Activated T-cell treated with anti-CD3 and anti-CD28 coated beads for 24 hours (primary cell): ENCODE measurements around the gene ANKRD26.

ENCODE experiments used
- DNase-seq: peaks from one replicate; pipeline ENCODE4 v3.0.0-alpha.2; 2020; ENCODE audit warnings: low read depth

The ANKRD26 gene

DNA sequence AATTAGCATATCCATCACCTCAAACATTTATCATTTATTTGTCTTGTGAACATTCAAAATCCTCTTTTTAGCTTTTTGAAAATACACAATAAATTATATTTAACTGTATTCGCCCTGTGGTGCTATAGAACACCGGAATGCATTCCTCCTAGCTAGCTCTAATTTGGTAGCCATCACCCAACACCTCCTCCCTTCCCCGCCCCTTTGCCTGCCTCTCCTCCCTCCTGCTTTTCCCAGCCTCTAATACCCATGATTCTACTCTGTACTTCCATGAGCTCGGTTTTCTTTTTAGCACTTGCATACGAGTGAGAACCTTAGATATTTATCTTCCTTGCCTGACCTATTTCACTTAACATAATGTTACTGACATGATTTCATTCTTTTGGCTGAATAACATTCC is 80.1 kb downstream of the ANKRD26 start:
- no peak for DNase-seq

DNA sequence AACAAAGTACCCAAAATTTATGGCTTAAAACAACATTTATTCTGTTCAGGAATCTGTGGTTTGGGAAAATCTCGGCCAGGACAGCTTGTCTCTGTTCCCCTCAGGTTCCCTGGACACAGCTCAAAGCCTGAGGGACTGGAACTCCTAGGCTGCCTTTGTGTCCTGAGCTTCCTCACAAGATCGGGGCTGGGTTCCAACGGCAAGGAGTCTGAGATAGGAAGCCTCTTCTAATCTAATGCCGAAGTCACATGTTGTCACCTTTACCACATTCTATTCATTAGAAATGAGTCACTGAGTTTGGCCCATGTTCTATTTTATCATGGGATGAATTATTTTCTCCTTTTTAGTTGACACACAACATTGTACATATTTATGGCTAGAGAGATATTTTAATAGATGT is 80.5 kb downstream of the ANKRD26 start:
- DNase-seq = no peak

DNA sequence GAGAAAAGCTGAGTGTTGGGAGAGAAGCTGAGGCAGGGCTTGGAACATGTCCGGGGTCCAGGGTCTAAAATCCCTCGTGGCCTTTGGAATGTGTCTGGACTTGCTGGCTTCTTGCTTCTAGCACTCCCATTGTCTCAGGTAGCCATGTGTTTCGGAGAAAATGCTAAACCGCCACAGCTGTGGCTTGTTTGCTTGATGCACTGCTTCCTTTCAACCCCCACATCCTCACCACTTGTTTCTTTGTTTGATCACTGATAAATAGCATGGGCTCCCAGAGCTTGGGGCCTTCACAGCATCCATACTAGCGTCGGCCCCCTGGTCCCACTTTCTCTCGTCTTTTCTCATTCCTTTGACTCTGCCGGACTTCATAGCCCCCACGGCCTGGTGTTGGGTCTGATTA is 102.7 kb downstream of the ANKRD26 start:
- DNase-seq = no peak

DNA sequence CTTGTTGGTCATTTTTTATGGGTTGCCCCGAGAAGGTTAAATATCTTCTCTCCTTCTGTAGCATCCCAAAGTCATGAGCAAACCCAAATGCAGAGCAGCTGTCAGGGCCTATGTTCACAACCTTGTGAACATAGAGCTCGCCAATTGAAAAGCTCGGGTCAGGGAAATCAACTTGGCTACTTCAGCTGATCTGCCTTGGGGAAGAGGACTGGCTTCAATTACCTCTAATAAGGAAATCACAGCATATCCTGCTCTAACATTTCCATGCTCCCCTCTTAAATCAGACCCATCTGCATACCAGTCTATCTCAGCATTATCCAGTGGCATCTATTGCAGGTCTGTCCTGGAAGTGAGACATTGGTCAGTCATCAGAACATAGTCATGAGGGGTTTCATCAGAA is 105.6 kb downstream of the ANKRD26 start:
- DNase-seq = no peak

DNA sequence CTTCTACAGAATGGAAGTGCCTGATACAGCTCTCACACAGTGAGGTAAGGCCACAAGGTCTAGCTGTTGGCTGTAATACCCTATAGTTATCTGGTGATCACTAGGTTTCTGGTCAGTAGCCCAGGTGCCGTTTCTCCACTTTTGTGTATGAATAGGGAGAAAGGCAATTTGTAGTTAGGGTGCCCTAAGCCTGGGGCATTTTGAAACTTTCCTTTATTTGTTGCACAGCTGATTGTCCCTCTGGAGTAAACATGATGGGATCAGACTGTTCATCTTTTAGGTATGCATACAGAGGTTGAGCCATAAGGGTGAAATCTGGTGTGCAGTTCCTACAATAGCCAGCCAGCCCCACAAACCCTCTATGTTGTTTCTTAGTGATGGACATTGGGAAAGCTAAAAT is 112.4 kb downstream of the ANKRD26 start:
- no peak for DNase-seq

DNA sequence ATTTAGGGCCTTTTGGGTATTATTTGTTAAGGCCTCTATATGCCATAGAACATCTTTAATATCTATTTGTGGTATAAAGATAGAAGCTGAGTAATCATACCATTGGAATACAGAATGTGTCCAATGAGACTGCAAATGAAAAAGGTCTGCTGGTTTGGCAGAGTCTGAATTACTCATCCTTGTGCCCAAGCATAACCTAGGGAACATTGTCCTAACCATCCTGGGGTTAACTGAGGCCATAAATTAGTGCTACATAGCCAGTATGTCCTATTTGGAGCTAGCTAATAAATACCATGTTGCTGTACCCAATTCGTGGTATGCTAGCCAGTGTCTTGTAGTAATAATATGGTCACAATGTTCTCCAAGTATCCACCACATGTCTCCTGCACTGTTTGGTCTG is 117.1 kb downstream of the ANKRD26 start:
- DNase-seq = no peak

DNA sequence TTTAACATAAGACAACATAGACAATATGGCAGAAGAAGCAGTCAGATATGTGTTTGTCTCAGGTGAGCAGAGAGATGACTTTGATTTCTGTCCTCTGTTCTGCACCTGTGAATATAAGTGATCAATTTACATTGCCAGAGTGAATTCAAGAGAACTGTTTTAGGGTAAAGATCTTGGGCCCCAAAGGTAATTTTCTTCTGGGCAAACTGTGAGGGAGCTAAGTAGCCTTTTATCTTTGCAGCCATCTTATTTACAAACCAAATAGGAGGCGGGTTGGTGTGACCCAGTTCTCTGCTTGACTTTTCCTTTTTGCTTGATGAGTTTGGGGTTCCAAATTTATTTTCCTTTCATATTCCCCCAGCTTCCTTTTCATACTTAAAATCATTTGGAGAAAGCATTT is 118.2 kb downstream of the ANKRD26 start:
- no peak for DNase-seq

DNA sequence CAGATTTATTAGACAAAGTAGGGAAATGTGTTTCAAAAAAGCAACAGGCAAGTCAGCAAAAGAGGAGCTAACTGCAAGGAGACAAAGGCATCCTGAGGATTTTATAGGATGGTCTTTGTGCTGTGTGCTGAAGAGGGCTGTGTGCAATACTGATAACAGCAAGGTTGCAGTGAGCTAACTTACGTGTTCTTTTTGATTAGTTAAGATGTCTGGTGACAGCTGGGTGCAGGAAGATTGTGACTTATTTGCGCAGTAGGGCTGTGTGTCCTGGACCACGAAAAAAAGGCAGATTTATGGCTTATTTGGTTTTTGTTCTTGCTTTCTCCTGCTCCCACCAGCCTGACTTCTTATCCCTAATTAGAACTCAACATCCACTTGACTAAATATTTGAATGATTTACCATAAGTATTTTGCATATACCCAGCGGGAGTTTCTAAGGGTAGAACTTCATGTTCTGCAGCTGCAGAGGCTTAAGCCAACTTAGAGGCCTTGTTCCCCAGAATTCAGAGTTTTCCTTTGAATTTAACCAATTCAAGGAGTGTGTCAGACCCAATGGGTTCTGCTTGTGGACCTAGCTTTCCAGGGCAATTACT is 119.0 kb downstream of the ANKRD26 start:
- no peak for DNase-seq

DNA sequence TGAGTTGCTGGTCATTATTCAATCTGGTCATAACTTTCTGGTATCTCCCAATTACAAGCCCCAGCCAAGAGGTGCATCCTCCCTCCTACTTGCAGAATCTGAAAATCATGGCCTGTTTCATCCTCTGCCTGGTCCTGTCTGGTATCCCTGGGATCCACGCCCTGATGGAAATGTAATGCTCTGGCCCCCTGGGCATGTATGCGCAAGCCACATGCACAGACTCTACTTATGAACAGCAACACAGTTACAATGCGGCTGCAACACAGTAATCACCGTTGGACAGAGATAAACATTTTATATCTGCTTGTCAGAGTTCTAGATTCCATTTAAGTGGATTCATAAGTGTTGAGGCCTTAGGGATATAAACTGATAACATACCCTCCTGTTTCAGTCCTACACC is 121.8 kb downstream of the ANKRD26 start:
- DNase-seq = no peak

DNA sequence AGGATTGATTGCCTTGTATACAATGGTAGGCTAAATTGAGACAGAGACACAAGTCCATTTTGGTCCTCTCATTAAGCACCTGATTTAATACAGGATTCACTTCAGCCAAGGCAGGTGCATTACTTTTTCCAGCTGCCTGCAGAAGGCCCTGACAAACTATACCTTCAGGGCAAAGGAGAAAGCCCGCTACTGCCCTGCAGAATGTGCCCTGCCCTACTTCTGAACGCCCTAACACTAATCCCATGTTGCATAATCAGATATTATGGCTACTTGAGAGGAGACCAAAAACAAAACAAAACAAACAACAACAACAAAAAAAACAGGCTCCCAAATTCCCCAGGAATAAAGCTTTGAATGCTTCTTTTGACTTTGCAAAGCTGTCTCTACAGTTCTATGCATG is 122.7 kb downstream of the ANKRD26 start:
- DNase-seq = no peak

DNA sequence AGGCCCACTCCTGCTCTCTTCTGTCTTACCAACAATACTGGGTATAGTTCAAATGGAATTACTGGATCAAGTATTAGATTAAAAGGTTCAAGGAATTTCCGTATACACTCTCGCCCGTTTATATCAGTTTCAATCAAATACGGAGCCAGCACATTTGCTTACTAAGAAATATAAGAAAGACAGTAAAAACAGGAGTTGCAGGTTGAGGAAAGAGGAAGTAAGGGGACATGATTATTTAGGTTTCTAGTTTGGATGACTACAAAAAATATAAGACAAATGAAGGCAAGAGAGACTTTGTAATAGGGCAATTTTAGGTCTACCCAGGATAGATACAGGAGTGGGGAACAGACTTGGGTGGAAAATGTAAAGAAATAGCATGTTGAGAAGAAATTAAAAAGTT is 129.6 kb downstream of the ANKRD26 start:
- no peak for DNase-seq

DNA sequence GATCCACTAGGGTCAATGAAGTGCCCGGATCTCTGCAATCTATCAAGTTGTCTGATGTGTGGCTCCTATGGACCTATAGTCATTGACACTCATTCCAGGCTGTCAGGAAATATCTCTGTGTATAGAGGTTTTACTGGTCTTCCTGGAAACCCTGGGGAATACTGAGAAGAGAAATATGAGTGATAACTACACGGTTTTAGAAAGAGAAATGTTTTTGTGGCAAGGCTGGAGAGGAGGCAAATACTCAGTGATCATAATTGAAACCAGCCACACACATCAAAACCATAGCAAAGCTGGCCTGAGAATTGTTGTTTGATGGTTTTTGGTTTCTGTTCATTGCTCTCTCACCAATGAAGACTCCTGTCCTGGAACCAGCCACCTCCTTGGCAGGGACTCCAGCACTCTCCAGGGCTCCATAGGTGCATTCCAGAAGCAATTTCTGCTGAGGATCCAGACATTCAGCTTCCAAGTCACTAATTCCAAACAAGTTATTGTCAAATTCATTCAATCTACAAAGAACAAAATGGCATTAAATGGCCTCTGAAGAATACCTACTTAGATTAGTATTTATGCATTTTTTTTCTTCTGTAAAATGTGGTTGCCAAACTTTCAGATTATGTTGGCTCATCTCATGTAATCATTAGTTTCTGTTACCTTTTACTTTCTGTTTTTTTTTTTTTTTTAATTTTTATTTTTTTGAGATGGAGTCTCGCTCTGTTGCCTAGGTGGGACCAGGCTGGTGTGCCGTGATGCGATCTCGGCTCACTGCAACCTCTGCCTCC is 131.0 kb downstream of the ANKRD26 start:
- no peak for DNase-seq

DNA sequence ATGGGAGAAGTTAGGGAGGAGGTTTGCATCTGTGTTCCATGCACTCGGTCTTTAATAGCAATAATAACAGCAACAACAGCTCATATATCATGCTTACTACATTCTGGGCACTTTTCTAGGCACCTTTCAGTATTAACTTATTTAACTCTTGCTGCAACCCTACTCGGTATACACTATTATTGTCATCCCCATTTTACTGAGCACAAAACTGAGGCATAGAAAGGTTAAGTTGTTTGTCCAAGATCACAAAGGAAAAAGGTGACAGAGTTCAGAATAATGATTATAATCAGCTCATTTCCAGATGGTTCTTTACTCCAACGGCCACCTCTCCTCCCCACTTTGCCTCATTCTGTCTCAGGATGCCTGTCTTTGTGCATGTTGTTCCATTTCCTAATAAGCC is 137.5 kb downstream of the ANKRD26 start:
- DNase-seq = no peak

DNA sequence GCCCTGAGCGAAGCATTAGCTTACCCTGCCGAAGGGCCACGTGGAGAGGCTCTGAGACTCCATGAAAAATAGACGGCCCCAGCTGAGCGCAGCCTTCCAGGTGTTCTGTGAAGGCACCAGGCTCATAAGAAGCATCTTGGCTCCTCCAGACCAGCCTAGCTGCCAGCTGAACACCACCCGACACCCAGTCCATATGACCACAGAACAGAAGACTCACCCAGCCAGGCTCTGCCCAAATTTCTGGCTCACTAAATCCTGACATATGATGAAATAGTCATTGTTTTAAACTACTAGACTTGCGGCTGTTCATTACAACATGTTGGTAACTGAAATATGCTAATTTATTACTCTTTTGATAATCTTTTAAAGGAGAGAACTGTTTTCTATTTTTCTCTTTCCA is 140.0 kb downstream of the ANKRD26 start:
- no peak for DNase-seq

DNA sequence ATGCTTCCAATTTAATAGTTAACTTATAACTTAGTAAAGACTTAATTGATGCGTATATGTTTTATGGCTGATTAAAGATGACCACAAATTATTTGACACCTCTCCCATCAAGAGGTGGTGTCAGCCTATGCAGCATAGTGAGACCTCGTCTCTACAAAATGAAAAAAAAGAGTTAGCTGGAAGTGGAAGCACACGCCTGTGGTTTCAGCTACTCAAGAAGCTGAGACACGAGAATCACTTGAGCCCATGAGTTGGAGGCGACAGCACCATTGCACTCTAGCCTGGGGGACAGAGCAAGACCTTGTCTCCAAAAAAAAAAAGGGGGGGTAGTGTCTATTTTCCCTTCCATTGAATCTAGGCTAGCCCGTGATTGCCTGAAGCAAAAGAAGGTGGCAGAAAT is 140.5 kb downstream of the ANKRD26 start:
- DNase-seq = no peak
